Esophagus (tissue), 2 donors: ENCODE measurements around the gene SERPINB8. TPM values are rescaled to one million over a fixed set of nuclear protein-coding genes. Genes with fewer than 3 reads are reported as not detected.

Experiments used
- H3K27ac ChIP-seq, 2 donors: one replicate each; pipeline ENCODE4 v1.5.1; 2013; ENCODE audit warnings: low read depth in 2 of 2, mild to moderate bottlenecking in 2 of 2, inconsistent platforms in 1 of 2, low read length in 1 of 2, moderate library complexity in 1 of 2
- H3K27me3 ChIP-seq, 2 donors: one replicate each; pipeline ENCODE4 v1.6.1; 2013; ENCODE audit warnings: low read length in 2 of 2, control low read depth in 1 of 2, mild to moderate bottlenecking in 1 of 2; ENCODE audit not compliant: insufficient read depth in 2 of 2, control insufficient read depth in 1 of 2
- H3K36me3 ChIP-seq, 2 donors: one replicate each; pipeline ENCODE4 v1.6.1; 2013; ENCODE audit warnings: low read length in 1 of 2; ENCODE audit not compliant: control insufficient read depth in 2 of 2, insufficient read depth in 2 of 2
- H3K4me1 ChIP-seq, 2 donors: one replicate each; pipeline ENCODE4 v1.6.1; 2013; ENCODE audit warnings: low read length in 1 of 2; ENCODE audit not compliant: control insufficient read depth in 2 of 2, insufficient read depth in 2 of 2
- H3K4me3 ChIP-seq, 2 donors: one replicate each; pipeline ENCODE4 v1.5.1; 2013; ENCODE audit warnings: low read length in 2 of 2, mild to moderate bottlenecking in 2 of 2, low read depth in 1 of 2, moderate library complexity in 1 of 2
- H3K9me3 ChIP-seq, 2 donors: one replicate each; pipeline ENCODE4 v1.6.1; 2013; ENCODE audit warnings: mild to moderate bottlenecking in 2 of 2, low read depth in 1 of 2, low read length in 1 of 2, moderate library complexity in 1 of 2; ENCODE audit not compliant: control insufficient read depth in 2 of 2, insufficient read depth in 1 of 2
- WGBS, 2 donors: extraction: QIAGEN DNeasy Blood & Tissue Kit; methylation state at CpG; one replicate each; pipeline ENCODE4 v1.1.7; 2013; 5-methylcytosine and 5-hydroxymethylcytosine counted together
- polyA plus RNA-seq, 2 donors: library from polyadenylated mRNA; stranded (reverse); fragments of 200-250 nt; gene quantifications; one replicate each; pipeline ENCODE4 v1.2.3, GENCODE V29; 2013
- donor health status: healthy with polysubstance abuse.
- donor health status: Bipolar disorder and iron deficiency.

The SERPINB8 gene
- polyA plus RNA-seq, 2 donors, result 20.6 to 27.3 TPM

GRCh38 chr18:64029096-64029495, 59.2 kb downstream of the SERPINB8 start:
- 55 to 81% methylated on average over 1 of the region's 1 CpG for WGBS, 2 donors
- Histone ChIP-seq H3K27me3 (no peaks in the 10 kb centered on the region), H3K9me3 (no peaks in the 10 kb centered on the region), H3K27ac (no peak overlapping the region), H3K4me1 (no peaks in the 10 kb centered on the region), H3K4me3 (no peak overlapping the region), H3K36me3 (no peaks in the 10 kb centered on the region)

- Histone ChIP-seq H3K36me3 (no peaks in the 10 kb centered on the region), H3K27me3 (no peaks in the 10 kb centered on the region), H3K4me1 (no peaks in the 10 kb centered on the region), H3K4me3 (no peak overlapping the region), H3K9me3 (no peaks in the 10 kb centered on the region), H3K27ac (no peak overlapping the region)
- 74 to 81% methylated on average over 3 of the region's 3 CpGs for WGBS, 2 donors
Observed at GRCh38 chr18:64031411-64031810, 61.5 kb downstream of the SERPINB8 start.

- Histone ChIP-seq H3K9me3 (no peaks in the 10 kb centered on the region), H3K27ac (no peak overlapping the region), H3K27me3 (no peaks in the 10 kb centered on the region), H3K36me3 (no peaks in the 10 kb centered on the region), H3K4me1 (no peaks in the 10 kb centered on the region), H3K4me3 (no peak overlapping the region)
- 47 to 55% methylated on average over 6 of the region's 6 CpGs for WGBS, 2 donors
Observed at GRCh38 chr18:64032312-64032711, 62.4 kb downstream of the SERPINB8 start.

GRCh38 chr18:64037812-64038414, 68.0 kb downstream of the SERPINB8 start:
- Histone ChIP-seq H3K27ac (no peak overlapping the region), H3K9me3 (no peaks in the 10 kb centered on the region), H3K4me1 (no peaks in the 10 kb centered on the region), H3K36me3 (no peaks in the 10 kb centered on the region), H3K27me3 (no peaks in the 10 kb centered on the region), H3K4me3 (no peak overlapping the region)
- 18 to 19% methylated on average over 3 of the region's 3 CpGs for WGBS, 2 donors

Other genes starting within 250 kb of the SERPINB8 start
- gene SERPINB7, start 194.7 kb upstream of the SERPINB8 start, polyA plus RNA-seq, result 1 to 10 TPM in 1 of 2 donors, under 1 TPM in 1; 0.94 to 1.1 TPM
- gene SERPINB2, start 82.4 kb upstream of the SERPINB8 start, polyA plus RNA-seq, result 100 to 1,000 TPM; 186 to 241 TPM
- under 1 TPM; 0.06 to 0.46 TPM for gene SERPINB10, start 62.1 kb upstream of the SERPINB8 start, polyA plus RNA-seq
- under 1 TPM; 0.26 to 0.55 TPM for gene HMSD, start 20.8 kb upstream of the SERPINB8 start, polyA plus RNA-seq
- gene LINC00305, start 179.0 kb downstream of the SERPINB8 start, polyA plus RNA-seq, result not detected